Measurements from ENCODE around the gene PEX19. TPM values are rescaled to one million over a fixed set of nuclear protein-coding genes. Genes with fewer than 3 reads are reported as not detected.

PEX19 gene
- total RNA-seq, 4 donors from 2014 or later: 33.4 to 52.9 (median 48.2) TPM

GRCh38 chr1:160258177-160258798, 26.6 kb downstream of the PEX19 start:
- no peak for TF ChIP-seq POLR2A (IDR thresholded peaks at IDR 0.05)
- no peak for TF ChIP-seq CTCF (IDR thresholded peaks at IDR 0.05)

DNA sequence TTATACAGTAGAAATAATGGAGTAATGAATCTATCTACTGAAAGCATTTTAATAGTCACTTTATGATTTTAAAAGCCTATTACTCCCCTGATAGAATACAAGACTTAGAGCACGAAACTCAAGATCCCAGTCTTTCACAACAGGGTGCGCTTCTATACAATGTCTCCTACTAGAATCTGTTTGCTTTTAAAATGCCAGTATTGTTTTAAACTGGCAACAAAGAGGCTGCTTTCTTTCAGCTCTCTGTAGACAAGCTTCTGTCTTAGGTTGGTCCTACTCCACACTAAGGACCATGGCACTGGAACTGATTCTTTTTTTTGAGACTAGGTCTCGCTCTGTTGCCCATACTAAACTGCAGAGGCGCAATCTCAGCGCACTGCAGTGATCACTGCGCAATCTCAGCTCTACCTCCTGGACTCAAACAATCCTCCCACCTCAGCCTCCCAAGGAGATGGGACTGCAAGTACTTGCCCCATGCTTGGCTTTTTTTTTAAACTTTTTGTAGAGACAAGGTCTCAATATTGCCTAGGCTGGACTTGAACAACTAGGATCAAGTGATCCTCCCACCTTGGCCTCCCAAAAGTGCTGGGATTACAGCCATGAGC, 27.4 kb downstream of the PEX19 start:
- H3K4me3 ChIP-seq (ENCODE audit: low read depth, poor library complexity, severe bottlenecking): no peak overlapping the region
- intact Hi-C loops (cut with DNase I; ENCODE audit: low total_unique reads): no loop called here
- WGBS, 2 donors: 94 to 97% methylated on average over 6 of the region's 6 CpGs
- TF ChIP-seq POLR2A (IDR thresholded peaks at IDR 0.05) (no peak), CTCF (IDR thresholded peaks at IDR 0.05) (no peak)
- DNase-seq (ENCODE audit: low spot score in 2 of 2): no peak

More at GRCh38 chr1:160258177-160258798, 26.6 kb downstream of the PEX19 start:
- DNase-seq (ENCODE audit: low spot score in 2 of 2): no peak
- intact Hi-C loops (cut with DNase I; ENCODE audit: low total_unique reads): no loop called here
- no peak overlapping the region for H3K4me3 ChIP-seq (ENCODE audit: low read depth, poor library complexity, severe bottlenecking)
- 93 to 94% methylated on average over 7 of the region's 7 CpGs for WGBS, 2 donors

- intact Hi-C loops (cut with DNase I; ENCODE audit: low total_unique reads): no loop called here
- 28 to 32% methylated on average over 3 of the region's 3 CpGs for WGBS, 2 donors
- H3K4me3 ChIP-seq (ENCODE audit: low read depth, poor library complexity, severe bottlenecking): no peak overlapping the region
- TF ChIP-seq CTCF (IDR thresholded peaks at IDR 0.05) (no peak), POLR2A (IDR thresholded peaks at IDR 0.05) (no peak)
- no peak for DNase-seq (ENCODE audit: low spot score in 2 of 2)
Observed at GRCh38 chr1:160256396-160257046, 28.4 kb downstream of the PEX19 start.

DNA sequence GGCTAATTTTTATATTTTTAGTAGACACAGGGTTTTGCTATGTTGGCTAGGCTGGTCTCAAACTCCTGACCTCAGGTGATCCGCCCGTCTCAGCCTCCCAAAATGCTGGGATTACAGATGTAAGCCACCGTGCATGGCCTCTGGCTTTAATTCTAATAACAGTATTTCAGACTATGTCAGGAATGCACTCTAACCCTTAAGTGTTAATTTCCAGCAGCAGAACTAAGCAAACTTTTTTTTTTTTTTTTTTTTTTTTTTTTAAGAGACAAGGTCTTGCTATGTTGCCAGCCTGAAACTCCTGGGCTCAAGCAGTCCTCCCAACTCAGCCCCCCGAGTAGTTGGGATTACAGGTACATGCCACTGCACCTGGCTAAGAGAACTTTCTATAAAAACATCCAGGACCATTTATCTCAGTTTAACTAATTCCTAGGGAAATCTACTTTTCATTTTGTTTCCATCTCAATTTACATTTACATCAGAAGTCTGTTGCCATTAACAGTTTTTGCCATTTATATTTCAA, 29.1 kb downstream of the PEX19 start:
- no peak for DNase-seq (ENCODE audit: low spot score in 2 of 2)
- 82 to 93% methylated on average over 4 of the region's 4 CpGs for WGBS, 2 donors
- TF ChIP-seq CTCF (IDR thresholded peaks at IDR 0.05) (no peak), POLR2A (IDR thresholded peaks at IDR 0.05) (no peak)
- no peak overlapping the region for H3K4me3 ChIP-seq (ENCODE audit: low read depth, poor library complexity, severe bottlenecking)
- intact Hi-C loops (cut with DNase I; ENCODE audit: low total_unique reads): no loop called here

DNA sequence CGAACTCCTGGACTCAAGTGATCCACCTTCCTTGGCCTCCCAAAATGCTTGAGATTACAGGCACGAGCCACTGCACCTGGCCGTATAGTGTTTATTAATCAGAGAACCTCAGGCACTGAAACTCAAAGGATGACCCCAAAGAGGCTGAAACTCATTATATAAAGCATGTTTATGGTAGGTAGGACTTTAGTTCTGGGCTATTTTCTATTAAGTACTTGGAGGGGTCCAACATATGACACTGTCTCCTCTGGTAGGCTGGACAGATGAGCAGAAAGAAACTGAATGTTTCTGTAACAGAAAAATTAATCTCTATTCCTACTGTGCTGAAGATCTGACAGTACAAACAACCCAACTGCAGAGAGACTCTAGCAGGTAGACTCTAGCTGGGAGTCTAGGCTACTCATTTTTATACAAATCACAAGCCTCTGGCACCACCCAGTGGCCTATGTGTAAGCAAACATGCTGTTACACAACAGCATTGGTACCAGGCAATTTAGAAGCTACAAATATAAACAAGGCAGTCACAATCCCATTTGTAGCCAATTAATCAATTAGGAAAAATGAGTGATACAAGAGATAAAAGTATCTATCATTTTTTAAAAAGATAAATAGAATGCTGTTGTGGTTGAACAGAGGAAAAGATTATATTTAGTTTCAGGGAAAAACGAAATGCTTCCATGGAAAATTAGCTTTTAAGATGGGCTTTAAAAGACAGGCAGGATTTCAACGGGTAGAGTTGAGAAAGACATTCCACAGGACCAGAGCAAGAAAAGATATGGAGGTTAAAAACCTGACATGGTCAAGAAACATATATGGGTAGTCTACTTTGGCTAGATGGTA, 33.0 kb downstream of the PEX19 start:
- H3K4me3 ChIP-seq (ENCODE audit: low read depth, poor library complexity, severe bottlenecking): no peak overlapping the region
- intact Hi-C loops (cut with DNase I; ENCODE audit: low total_unique reads): loop anchor here (5.0 kb wide), 2 partner anchors 60 to 145 kb away; partner anchors contain the start of gene CASQ1
- 71 to 77% methylated on average over 5 of the region's 5 CpGs for WGBS, 2 donors
- DNase-seq (ENCODE audit: low spot score in 2 of 2): peak in 1 of 2 donors; percentile 53
- TF ChIP-seq CTCF (IDR thresholded peaks at IDR 0.05): peak in 1 of 3 donors; percentile 35
- no peak for TF ChIP-seq POLR2A (IDR thresholded peaks at IDR 0.05)
